ENCODE measurements around the gene PASD1.

PASD1 gene

DNA sequence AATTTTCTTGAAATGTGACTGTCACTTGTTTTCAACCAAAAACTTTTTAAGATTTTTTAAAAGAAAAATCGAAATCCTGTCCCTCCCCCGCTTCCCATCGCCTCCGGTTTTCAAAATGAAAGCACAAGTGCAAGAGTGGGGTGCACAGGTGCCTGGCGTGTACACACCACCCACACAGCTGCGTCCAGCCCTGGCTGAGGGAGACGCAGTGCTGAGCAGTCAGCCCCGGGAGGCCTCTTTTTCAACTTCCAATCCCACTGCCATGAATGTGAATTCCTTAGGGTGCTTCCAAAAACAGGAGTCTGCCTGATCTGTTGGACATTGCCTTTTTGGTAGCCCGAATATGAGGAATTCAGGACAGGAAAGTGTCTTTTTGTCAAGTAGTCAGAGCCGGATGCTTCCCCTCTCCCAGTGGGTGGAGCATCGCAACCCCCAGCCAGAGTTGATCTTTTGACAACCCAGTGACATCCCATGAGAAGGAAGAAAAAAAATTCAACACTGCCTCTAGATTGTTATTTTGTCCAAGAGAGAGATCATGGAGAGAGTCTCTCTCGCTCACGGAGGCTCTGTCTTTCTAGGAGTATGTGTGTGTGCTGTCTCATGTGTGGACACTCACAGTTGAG, 140.7 kb downstream of the PASD1 start:
- H3K27me3 Mint-ChIP-seq = no peaks in the 10 kb centered on the region
- H3K4me1 Mint-ChIP-seq = no peaks in the 10 kb centered on the region
- no peak overlapping the region for H3K4me3 Mint-ChIP-seq
- H3K36me3 Mint-ChIP-seq = no peaks in the 10 kb centered on the region
- no peaks in the 10 kb centered on the region for H3K9me3 Mint-ChIP-seq
- no peak overlapping the region for H3K27ac Mint-ChIP-seq

DNA sequence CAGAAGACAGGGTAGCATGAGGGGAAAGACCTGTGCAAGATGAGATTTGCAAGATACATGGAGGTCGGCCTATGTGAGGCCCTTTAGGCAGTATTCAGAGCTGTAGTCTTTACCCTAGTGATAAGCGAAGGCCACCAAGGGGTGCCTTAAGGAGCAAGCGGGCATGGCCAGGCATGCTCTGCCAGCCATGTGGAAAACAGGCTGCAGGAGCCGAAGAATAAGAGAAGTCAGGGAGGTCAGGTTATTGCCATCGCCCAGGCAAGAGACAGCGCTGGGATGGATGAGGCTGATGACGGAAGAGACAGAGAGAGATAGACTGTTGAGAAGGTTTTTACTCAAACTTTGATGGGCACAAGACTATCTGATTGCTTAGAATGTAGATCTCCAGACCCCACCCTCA, 145.3 kb downstream of the PASD1 start:
- Mint-ChIP-seq H3K9me3 (no peaks in the 10 kb centered on the region), H3K27ac (no peak overlapping the region), H3K4me1 (no peaks in the 10 kb centered on the region), H3K4me3 (no peak overlapping the region), H3K36me3 (no peaks in the 10 kb centered on the region), H3K27me3 (no peaks in the 10 kb centered on the region)

DNA sequence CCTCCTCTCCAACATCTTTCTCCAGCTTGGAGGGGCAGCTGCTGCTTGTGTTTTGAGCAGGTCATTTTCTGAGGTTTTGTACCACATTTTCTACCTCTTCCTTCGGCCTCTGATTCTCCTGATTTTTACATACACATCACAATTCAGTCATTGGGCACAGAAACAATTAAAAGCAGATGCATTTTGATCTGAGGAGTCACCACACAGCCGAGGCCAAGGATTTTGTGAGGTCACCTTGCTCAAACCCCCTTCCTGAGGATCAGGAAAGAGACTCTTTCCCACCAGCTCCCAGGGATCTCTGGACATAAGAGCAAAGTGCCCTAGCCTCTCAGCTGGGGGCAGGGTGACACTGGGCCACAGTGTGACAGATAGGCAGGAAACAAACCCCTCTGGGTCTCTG, 147.0 kb downstream of the PASD1 start:
- H3K4me1 Mint-ChIP-seq = no peaks in the 10 kb centered on the region
- no peaks in the 10 kb centered on the region for H3K27me3 Mint-ChIP-seq
- H3K36me3 Mint-ChIP-seq = no peaks in the 10 kb centered on the region
- no peak overlapping the region for H3K4me3 Mint-ChIP-seq
- no peaks in the 10 kb centered on the region for H3K9me3 Mint-ChIP-seq
- no peak overlapping the region for H3K27ac Mint-ChIP-seq

DNA sequence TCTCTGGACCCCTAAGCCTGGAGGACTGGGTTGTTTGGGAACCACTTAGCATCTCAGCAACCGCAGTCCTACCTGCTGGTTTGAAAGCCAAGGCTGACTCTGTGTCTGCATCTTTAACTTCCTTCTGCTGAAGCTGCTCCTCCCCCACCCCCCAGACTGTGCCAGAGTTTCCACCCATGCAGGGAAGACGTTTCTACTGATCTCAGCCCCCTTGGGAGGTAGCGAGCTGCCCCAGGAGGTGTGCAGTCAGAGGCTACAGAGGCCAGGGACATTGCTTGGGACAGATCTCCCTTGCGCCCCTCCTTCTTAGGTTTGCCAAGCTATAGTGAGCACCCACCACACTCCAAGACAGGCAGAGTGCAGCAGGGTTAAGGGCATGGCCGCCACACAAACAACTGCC, 147.7 kb downstream of the PASD1 start:
- no peaks in the 10 kb centered on the region for H3K36me3 Mint-ChIP-seq
- no peaks in the 10 kb centered on the region for H3K27me3 Mint-ChIP-seq
- no peak overlapping the region for H3K27ac Mint-ChIP-seq
- H3K4me3 Mint-ChIP-seq = no peak overlapping the region
- no peaks in the 10 kb centered on the region for H3K4me1 Mint-ChIP-seq
- no peaks in the 10 kb centered on the region for H3K9me3 Mint-ChIP-seq

DNA sequence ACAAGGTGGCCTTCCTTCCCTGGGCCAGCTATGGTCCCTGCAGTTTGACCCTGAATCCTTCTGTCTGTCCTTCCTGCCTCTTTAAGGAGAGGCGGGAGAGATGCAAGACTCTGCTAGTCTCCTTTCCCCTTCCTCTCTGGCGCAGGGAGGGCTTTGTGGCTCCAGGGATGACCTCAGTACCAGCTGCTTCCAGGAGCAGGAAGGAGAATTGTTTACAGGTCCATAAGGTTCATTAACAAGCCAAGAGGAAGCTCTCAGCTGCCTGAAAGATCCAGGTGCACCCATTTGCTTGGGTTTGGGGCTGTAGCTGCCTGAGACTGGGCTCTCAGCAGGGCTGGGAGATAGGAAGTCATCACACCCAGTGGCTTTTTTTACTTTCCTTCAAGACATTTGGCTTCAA, 148.3 kb downstream of the PASD1 start:
- Mint-ChIP-seq H3K4me1 (no peaks in the 10 kb centered on the region), H3K9me3 (no peaks in the 10 kb centered on the region), H3K4me3 (no peak overlapping the region), H3K27me3 (no peaks in the 10 kb centered on the region), H3K36me3 (no peaks in the 10 kb centered on the region), H3K27ac (no peak overlapping the region)

DNA sequence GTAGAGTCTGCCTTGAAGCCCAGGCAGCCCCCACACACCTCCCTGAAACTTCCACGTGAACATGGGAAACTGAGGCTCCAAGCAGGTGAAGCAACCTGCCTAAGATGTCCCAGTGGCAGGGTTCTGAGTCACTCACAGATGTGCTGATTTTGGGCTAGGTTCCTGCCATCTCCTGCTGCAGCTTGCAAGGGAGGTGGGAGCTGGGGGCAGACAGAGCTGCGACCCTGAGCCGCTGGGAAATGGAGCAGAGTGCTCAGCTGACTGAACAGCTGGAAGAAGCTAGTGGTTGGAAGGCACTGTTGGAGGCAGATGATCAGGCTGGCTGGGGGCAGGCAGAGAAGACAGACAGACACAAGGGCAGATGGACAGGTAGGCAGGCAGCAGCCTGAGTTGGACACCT, 148.8 kb downstream of the PASD1 start:
- Mint-ChIP-seq H3K27ac (no peak overlapping the region), H3K36me3 (no peaks in the 10 kb centered on the region), H3K4me3 (no peak overlapping the region), H3K4me1 (no peaks in the 10 kb centered on the region), H3K9me3 (no peaks in the 10 kb centered on the region), H3K27me3 (no peaks in the 10 kb centered on the region)

DNA sequence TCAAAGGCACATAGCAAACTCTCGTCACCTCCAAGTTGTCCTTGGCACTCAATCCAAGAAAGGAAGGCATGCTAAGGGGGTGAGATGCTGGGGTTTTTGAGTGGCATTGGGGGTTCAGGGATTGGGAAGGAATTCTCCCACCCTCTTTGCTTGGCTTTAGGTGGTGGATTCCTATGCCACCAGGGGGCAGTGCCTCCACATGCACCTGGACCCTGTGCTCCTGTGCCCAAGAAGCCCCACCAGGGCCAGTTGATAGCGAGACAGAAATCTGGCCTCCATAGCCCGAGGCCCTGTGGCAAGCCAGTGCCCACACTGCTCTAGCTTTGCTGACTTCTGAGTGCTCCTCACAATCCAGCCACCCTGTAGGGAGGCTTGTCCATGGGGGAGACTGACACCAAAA, 150.4 kb downstream of the PASD1 start:
- Mint-ChIP-seq H3K9me3 (no peaks in the 10 kb centered on the region), H3K27ac (no peak overlapping the region), H3K4me3 (no peak overlapping the region), H3K4me1 (no peaks in the 10 kb centered on the region), H3K36me3 (no peaks in the 10 kb centered on the region), H3K27me3 (no peaks in the 10 kb centered on the region)

DNA sequence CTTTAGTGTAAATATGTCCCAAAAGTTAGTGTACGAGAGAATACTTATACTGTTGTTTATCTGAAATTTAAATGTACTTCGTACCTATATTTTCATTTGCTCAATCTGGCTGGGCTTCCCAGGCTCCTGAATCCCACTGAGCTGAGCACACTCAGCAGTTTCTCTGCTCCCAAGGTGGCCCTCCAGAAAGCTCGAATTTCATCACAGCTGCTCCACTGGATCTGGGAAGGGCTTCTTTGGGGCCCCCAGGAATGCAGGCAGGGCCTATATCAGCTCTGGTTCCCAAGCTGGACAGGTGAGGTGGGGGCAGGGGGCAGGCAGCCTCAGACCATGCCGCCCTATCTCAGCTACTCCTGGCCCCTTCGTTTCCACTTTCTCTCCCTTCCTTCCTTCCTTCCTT, 150.9 kb downstream of the PASD1 start:
- Mint-ChIP-seq H3K9me3 (no peaks in the 10 kb centered on the region), H3K27me3 (no peaks in the 10 kb centered on the region), H3K36me3 (no peaks in the 10 kb centered on the region), H3K4me3 (no peak overlapping the region), H3K27ac (no peak overlapping the region), H3K4me1 (no peaks in the 10 kb centered on the region)

DNA sequence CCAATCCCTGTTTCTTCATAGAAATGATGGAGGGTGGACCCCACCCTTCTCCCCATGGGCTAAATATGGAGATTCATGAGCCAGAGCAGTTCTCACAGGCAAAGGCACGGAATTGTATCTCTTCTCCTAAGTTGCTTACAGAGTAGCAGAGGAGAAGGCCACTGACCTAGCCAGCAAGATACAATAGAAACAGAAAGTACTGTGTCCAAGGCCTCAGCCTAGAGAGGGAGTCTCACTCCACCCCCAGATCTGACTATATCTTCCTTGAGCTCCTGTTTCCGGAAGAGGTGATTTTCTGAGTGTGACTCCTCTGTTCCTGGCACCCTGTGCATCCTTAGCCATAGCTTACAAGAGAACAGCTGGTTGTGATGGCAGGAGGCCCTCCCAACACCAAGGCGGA, 152.3 kb downstream of the PASD1 start, which contains the start of gene FATE1:
TSS of gene FATE1 (plus strand) at position 284 of the 400 bp plus-strand sequence. CDS start at position 369, 85 bp downstream.
- Mint-ChIP-seq H3K4me1 (no peaks in the 10 kb centered on the region), H3K4me3 (no peak within 1 kb of the TSS), H3K27ac (no peak within 1 kb of the TSS), H3K36me3 (no peaks in the 10 kb centered on the region), H3K27me3 (no peaks in the 10 kb centered on the region), H3K9me3 (no peaks in the 10 kb centered on the region)

DNA sequence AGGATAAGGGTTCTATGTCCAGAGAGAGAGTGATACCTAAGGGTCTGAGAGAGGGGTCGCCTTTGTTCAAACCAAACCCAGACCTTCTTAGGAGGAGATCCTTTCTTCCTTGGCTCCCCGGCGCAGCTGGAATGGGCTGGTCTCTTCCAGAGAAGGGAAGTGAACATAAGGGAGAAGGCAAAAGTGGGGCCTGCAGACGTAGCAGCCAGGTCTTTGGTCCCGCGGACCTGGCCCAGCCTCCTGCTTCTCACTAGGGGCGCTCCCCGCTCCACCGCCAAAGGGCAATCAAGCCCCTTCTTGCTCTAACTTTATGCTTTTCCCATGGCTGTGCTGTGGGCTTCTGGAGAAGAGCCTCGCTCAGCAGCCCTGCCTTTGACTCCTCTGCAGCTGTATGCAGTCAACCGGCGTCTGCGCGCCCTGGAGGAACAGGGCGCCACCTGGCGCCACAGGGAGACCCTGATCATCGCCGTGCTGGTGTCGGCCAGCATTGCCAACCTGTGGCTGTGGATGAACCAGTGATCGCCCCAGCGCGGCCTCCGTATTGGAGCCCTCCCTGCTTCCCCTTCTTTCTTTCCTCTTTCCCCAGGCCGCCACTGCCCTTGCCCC, 158.9 kb downstream of the PASD1 start:
- Mint-ChIP-seq H3K4me3 (no peak overlapping the region), H3K4me1 (no peaks in the 10 kb centered on the region), H3K9me3 (no peaks in the 10 kb centered on the region), H3K27ac (no peak overlapping the region), H3K27me3 (no peaks in the 10 kb centered on the region), H3K36me3 (no peaks in the 10 kb centered on the region)

DNA sequence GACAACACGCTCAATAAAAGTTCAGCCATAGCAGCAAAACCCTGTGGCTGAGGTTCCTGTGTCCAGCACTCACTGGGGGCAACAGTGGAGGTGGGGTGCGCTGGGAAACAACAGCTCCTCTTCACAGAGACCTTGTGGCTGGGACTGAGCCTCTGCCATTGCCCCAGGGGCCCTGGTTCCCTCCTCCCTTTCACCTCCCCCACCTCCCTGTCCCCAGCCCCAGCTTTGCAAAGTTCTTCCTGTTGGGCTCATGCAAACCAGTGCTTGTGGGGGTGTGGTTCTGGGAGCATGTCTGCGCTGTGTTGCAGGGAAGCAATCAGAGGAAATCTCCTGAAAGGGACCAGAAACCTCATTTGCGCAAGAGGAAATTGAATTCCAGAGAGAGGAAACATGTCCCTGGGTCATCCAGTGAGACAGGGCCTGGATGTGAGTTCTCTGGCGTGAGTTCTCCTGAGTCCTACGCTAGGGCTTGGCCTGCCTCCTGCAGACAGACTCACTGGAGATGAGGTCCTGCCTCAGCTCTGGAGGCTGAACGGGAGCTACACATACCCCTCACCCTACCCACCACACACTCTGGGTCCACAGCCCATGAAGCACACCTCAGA, 159.8 kb downstream of the PASD1 start:
- Mint-ChIP-seq H3K4me1 (no peaks in the 10 kb centered on the region), H3K4me3 (no peak overlapping the region), H3K27me3 (no peaks in the 10 kb centered on the region), H3K9me3 (no peaks in the 10 kb centered on the region), H3K27ac (no peak overlapping the region), H3K36me3 (no peaks in the 10 kb centered on the region)

DNA sequence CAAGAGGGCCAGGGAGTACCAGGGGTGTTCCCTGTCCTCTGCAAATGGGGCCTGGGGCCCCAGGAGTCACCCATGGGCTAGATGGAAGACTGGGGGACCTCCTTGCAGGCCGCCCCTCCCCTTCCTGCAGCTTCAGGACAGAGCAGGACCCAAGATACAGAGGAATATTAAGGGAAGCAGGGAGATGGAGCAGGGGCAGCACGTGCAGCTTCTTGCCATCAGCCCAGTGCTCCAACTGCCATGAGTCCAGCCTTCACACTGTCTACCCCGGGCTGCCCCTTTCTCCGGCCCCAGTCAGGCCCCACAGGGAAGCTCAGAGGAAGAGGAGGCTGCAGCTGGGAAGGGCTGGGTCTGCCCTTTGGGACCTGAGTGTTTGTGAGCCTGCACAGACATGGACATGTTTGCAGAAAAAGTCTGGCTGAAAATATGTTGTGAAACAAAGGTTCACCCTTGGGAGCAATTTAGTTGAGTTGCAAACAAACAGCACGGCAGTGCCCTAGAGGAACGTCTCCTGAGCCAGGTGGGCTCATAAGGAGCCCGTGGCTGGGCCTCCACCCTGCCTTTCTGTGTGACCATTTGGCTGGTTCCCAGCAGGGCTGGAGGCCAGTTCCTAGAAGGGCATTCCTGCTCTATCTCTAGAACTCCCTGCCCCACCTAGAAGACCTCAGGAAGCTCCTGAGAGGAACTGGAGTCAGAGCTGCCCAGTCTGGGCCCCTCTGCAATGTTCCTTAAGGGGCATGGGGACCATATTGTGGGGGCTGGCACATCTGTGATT, 161.3 kb downstream of the PASD1 start:
- no peak overlapping the region for H3K27ac Mint-ChIP-seq
- H3K27me3 Mint-ChIP-seq = peaks cover 1% of the 10 kb centered on the region
- no peaks in the 10 kb centered on the region for H3K36me3 Mint-ChIP-seq
- no peaks in the 10 kb centered on the region for H3K4me1 Mint-ChIP-seq
- no peak overlapping the region for H3K4me3 Mint-ChIP-seq
- no peaks in the 10 kb centered on the region for H3K9me3 Mint-ChIP-seq

DNA sequence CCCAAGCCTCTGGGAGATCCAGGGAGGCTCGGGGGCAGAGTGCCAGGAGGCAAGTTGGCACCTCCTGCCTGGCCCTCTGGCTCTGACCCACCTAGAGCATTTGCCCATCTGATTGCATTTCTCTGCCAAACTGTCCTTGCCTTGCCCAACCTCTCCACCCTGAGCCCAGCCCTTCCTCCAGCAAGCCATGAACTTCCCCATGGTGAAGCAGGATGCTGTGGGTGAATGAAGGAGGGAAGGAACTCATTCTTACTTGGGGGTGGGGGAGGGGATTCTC, 161.8 kb downstream of the PASD1 start:
- H3K36me3 Mint-ChIP-seq = no peaks in the 10 kb centered on the region
- H3K9me3 Mint-ChIP-seq = no peaks in the 10 kb centered on the region
- peaks cover 1% of the 10 kb centered on the region for H3K27me3 Mint-ChIP-seq
- H3K4me1 Mint-ChIP-seq = no peaks in the 10 kb centered on the region
- H3K4me3 Mint-ChIP-seq = no peak overlapping the region
- no peak overlapping the region for H3K27ac Mint-ChIP-seq
